Activated gamma-delta T cell (primary cell): ENCODE results near the gene ZBTB46.

Experiments used
- DNase-seq: peaks from one replicate; lab custom pipeline; 2025; lab: John Stamatoyannopoulos, UW

Gene ZBTB46

DNA sequence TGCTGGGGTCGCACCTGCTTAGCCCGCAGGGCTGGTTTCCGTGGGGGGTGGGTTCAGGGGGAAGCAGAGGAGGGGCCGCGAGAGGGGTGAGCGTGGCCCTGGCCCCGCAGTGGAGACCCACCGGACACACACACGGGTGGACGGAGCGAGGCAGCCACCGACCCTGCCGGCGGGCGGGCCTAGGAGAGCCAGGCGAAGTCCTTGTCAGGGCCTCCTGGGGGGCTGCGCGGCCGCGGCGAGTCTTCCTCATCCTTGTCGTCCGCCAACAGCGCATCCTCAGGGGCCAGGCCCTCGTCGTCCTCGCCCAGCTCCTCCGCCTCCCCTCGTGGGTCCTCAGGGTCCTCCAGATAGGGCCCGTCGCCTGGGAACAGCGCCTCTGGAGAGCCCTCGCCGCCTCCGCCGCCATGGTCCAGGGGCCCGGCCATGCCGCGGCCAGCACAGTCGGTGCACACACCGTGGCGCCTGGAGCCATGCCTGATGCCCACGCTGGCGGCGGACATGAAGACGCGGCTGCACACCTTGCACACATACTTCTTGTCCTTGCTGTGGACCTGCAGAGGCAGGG lies 84.2 kb downstream of the ZBTB46 start:
- no peak for DNase-seq

- no peak for DNase-seq
Observed at GRCh38 chr20:63745961-63746731, 84.9 kb downstream of the ZBTB46 start.

DNA sequence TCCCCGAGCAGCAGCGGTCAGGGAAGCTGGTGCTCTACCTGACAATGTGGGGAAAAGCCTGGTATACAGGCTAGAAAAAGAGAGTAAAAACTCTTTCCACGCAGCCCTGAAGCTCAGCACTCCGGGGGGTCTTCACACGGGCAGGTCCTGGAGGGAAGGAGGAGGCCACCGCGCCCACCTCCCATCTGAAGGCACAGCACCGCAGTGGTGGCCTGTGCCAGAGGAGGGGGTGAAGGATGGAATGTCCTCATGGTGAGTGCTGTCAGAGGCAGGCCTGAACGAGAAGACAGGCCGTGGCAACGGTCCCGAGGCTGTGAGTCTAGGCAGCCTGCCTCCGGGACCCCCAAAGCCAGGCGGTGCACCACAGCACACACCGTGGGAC lies 85.6 kb downstream of the ZBTB46 start:
- DNase-seq = no peak

- no peak for DNase-seq
Observed at GRCh38 chr20:63744574-63745423, 86.3 kb downstream of the ZBTB46 start.

DNA sequence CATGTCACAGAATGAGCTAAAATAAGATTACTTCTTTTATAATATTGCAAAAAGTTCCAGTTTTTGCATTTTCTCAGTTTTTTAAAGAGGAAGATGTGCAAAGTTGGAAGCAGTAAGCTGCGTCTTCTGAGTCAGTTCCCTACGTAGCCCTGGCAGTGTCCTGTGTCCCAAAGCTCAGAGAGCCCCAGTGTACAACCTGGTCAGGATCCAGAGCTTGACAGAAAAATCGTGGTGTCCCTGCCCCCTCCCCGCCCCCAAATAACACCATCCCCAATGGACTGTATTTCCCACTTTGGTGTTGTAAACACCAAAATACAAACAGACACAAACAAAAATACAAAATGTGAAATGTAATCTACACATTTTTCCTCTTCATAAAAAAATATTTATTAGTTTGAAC lies 86.9 kb downstream of the ZBTB46 start:
- no peak for DNase-seq

DNA sequence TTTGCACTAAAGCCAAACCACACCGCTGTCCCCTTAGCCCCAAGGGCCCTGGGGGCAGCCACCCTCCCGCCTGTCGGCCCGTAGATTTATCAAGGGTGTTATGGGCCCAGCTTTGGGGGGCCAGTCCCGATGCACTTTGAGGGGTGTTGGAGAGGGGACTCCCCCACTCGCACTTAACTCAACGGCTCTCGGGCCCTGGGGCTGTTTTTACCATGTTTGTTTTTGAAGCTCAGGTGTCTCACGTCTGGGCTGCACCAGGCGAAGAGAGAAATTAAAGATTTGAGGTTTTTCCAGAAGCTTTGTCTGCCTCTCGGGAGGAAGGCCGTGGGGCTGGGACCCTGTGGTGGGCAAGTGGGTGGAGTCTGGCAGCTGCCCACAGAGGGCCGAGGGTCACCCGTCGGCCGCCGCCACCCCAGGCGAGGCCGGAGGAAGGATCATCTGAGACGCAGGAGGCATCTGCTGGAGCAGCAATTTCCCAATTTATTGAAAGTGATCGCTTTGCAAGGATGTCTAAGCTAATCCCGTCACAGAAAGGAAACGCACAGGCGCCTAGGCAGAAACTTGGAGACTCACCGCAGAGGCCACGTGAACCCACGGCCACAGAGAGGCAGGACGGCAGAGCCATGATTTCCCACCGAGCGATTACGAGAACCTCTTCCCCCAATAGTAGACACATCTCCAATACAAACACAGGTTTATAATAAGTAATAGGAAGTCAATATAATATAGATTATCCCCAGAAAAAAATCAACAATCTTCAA lies 87.7 kb downstream of the ZBTB46 start:
- no peak for DNase-seq

GRCh38 chr20:63742381-63743024 lies 88.6 kb downstream of the ZBTB46 start:
- no peak for DNase-seq

- no peak for DNase-seq
Observed at GRCh38 chr20:63741676-63742380, 89.2 kb downstream of the ZBTB46 start.

DNA sequence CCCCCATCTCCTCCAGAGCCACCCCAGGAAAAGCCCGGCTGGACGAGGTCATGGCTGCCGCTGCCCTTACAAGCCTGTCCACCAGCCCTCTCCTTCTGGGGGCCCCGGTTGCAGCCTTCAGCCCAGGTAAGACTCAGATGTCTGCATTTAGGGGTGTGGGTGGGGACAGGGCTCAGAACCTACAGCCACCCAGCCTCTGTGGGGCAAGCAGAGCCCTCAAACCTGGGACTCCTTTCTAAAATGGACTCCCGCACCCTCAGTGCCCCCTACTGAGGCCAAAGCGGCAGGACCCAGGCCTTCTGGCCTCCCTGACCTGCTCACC lies 89.7 kb downstream of the ZBTB46 start:
- no peak for DNase-seq

- DNase-seq = no peak
Observed at GRCh38 chr20:63740627-63741353, 90.3 kb downstream of the ZBTB46 start.

DNA sequence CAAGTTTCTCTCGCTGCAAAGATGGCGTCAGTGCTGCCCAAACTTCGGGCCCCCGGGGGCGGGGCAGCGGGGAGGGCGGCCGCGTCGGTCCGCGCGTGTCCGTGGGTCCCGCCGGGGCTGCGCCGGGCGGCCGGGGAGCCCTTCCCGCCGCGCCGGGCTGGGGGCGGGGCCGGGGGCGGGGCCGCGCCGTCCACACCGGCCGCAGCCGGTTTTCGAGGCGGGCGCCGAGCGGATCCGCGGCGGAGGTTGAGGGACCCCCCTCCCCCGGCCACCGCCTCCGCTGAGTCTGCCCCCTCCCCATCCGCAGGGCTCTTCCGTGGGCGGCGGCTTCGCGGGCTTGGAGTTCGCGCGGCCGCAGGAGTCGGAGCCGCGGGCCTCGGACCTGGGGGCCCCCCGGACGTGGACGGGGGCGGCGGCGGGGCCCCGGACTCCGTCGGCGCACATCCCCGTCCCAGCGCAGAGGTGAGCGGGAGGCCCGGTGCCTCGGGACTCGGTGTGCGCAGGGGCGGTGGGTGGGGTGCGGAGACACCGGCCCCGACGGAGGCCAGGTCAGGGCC lies 90.9 kb downstream of the ZBTB46 start:
- peak; percentile 53 for DNase-seq

GRCh38 chr20:63739130-63740069 lies 91.7 kb downstream of the ZBTB46 start, which contains the start of gene SLC2A4RG:
TSS of gene SLC2A4RG (plus strand) at chr20:63739776. CDS start at chr20:63739913, 137 bp downstream.
- peak; percentile 57 for DNase-seq

- DNase-seq = peak; percentile 51
Observed at GRCh38 chr20:63738687-63739129, 92.4 kb downstream of the ZBTB46 start.

DNA sequence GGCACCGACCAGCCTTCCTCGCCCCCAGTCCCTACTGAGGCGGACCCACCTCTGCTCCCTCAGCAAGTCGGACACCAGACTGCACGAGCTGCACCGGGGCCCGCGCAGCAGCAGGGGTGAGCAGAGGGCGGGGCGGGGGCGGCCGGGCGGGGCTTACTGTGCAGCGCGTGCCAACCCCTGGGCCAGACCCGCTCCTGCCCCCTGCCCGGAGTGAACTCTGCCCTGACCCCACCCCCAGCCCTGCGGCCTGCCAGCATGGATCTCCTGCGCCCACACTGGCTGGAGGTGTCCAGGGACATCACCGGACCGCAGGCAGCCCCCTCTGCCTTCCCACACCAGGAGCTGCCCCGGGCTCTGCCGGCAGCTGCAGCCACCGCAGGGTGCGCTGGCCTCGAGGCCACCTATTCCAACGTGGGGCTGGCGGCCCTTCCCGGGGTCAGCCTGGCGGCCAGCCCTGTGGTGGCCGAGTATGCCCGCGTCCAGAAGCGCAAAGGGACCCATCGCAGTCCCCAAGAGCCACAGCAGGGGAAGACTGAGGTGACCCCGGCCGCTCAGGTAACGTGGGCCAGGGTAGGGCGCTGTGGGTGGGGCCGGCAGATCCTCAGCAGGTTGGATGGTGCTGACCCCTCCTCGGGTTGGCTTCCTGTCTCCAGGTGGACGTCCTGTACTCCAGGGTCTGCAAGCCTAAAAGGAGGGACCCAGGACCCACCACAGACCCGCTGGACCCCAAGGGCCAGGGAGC lies 92.9 kb downstream of the ZBTB46 start:
- DNase-seq = no peak

DNA sequence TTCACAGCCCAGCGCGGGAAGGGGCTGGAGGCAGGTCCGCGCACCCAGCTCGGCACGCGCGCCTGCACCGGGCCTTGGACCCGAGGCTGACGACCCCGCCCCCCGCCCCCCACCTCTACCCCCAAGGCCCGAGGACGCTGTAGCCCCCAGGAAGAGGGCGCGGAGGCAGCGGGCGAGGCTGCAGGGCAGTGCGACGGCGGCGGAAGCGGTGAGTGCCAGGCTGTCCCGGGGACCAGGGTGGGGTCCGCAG lies 93.4 kb downstream of the ZBTB46 start:
- no peak for DNase-seq

GRCh38 chr20:63736893-63737694 lies 94.0 kb downstream of the ZBTB46 start:
- DNase-seq = peak; percentile 54
